IMR-90 (cell line): ENCODE data around the gene JAKMIP3.

Experiments used
- CEBPB ChIP-seq: IDR thresholded peaks from 2 replicates; pipeline ENCODE4 v1.6.1; 2012; ENCODE audit warnings: low read depth, low read length, improper control_type of control experiment
- CHD1 ChIP-seq: IDR thresholded peaks from 2 replicates; pipeline ENCODE4 v1.6.1; 2012; ENCODE audit warnings: low read depth, low read length, improper control_type of control experiment
- MAFK ChIP-seq: IDR thresholded peaks from 2 replicates; pipeline ENCODE4 v1.6.1; 2012; ENCODE audit warnings: low read depth, low read length, improper control_type of control experiment
- MXI1 ChIP-seq: IDR thresholded peaks from 2 replicates; pipeline ENCODE4 v1.6.1; 2012; ENCODE audit warnings: low read depth, mild to moderate bottlenecking, low read length, moderate library complexity, borderline replicate concordance
- NFE2L2 ChIP-seq: fragments of 150-350 bp; IDR thresholded peaks from 2 replicates; pipeline ENCODE4 v1.6.1; 2016; ENCODE audit warnings: low read depth, mild to moderate bottlenecking, low read length
- POLR2A ChIP-seq: IDR thresholded peaks from 2 replicates; pipeline ENCODE4 v1.6.1; 2012; ENCODE audit warnings: mild to moderate bottlenecking, low read depth, low read length
- RAD21 ChIP-seq: IDR thresholded peaks from 2 replicates; pipeline ENCODE4 v1.6.1; 2012; ENCODE audit warnings: low read length, improper control_type of control experiment
- SMC3 ChIP-seq: fragments of 150-350 bp; IDR thresholded peaks from 2 replicates; pipeline ENCODE4 v1.6.1; 2016; ENCODE audit warnings: low read depth, mild to moderate bottlenecking, antibody characterized with exemption, low read length, moderate library complexity
- TF ChIP-seq, protein P1 (sequence below): conservative IDR thresholded peaks from 2 replicates; pipeline ENCODE4 v1.5.1; 2012; ENCODE audit warnings: mild to moderate bottlenecking, low read depth, low read length, improper control_type of control experiment

DNA sequence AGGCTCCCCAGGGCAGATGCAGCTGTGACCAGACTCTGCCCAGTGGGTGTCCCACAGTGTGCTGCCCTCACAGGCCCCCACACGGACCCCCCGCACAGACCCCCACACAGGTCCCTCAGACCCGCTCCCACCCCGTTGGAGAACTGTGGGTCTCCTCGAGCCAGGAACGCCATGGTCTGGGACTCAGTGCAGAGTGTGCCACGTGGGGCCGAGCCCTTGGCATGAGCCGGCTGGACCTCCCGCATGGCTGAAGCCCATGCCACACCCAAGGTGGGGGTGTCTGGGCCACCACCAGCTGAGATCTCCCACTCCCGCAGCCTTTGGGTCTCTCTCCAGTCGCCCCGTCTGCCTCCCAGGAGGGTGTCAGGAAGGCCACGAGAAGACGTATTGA lies 34.3 kb downstream of the JAKMIP3 start:
- TF ChIP-seq, protein P1, sequence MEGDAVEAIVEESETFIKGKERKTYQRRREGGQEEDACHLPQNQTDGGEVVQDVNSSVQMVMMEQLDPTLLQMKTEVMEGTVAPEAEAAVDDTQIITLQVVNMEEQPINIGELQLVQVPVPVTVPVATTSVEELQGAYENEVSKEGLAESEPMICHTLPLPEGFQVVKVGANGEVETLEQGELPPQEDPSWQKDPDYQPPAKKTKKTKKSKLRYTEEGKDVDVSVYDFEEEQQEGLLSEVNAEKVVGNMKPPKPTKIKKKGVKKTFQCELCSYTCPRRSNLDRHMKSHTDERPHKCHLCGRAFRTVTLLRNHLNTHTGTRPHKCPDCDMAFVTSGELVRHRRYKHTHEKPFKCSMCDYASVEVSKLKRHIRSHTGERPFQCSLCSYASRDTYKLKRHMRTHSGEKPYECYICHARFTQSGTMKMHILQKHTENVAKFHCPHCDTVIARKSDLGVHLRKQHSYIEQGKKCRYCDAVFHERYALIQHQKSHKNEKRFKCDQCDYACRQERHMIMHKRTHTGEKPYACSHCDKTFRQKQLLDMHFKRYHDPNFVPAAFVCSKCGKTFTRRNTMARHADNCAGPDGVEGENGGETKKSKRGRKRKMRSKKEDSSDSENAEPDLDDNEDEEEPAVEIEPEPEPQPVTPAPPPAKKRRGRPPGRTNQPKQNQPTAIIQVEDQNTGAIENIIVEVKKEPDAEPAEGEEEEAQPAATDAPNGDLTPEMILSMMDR = no peak
- no peak for TF ChIP-seq CEBPB
- TF ChIP-seq MAFK = no peak
- TF ChIP-seq POLR2A = no peak
- TF ChIP-seq CHD1 = no peak
- no peak for TF ChIP-seq RAD21
- no peak for TF ChIP-seq MXI1
- TF ChIP-seq NFE2L2 = no peak
- TF ChIP-seq SMC3 = no peak
